Raji (cell line): ENCODE measurements around the gene ALAS1.

Source experiments
- POLR2A ChIP-seq: IDR thresholded peaks from 2 replicates; pipeline ENCODE4 v1.6.1; 2011; ENCODE audit warnings: low read depth, low read length, control low read depth; ENCODE audit not compliant: insufficient read depth

ALAS1 gene

GRCh38 chr3:52191663-52192062, 6.3 kb upstream of the ALAS1 start:
- TF ChIP-seq POLR2A = no peak

- TF ChIP-seq POLR2A = no peak
These were observed 4.9 kb upstream of the ALAS1 start for GRCh38 chr3:52193065-52193464.

GRCh38 chr3:52194485-52195290, 3.3 kb upstream of the ALAS1 start:
- no peak for TF ChIP-seq POLR2A

DNA sequence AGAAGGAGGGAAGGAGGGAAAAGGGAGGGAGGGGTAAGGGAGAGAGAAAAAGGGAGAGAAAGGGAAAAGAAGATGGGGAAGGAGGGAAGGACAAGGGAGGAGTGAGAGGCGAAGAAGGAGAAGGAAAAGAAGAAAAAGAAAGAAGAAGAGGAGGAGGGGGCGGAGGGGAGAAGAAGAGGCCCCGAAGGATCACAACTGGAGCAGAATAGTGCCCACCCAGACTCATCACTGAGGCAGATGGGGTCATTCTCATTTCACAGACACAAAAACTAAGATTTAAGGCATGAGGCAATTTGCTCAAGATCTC, 2.7 kb upstream of the ALAS1 start:
- TF ChIP-seq POLR2A = no peak

DNA sequence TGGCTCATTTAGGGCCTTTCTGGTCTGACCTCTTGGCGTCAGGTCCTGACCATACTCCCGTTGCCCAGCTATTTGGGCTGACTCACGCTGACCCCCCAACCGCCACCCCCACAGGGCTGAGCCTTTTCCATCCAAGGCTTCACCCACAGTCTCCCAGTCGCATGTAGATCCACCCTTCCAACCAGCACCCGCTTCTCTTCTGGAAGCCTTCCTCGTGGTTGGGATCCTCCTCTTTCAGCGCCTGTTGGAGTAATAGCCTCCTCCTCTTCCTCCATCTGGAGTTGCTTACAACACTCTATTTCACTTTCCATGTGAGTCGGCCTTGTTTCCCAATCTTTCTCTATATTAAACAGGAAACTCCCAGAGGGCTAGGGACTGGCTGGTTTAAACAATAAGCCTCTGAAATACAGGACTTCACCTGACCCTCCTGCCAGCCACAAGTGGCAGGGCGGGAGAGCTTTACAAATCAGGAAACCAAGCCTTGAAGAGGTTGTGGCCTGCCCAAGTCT, 2.1 kb upstream of the ALAS1 start:
- TF ChIP-seq POLR2A = no peak

GRCh38 chr3:52196977-52197376, 983 bp upstream of the ALAS1 start:
- TF ChIP-seq POLR2A = no peak

DNA sequence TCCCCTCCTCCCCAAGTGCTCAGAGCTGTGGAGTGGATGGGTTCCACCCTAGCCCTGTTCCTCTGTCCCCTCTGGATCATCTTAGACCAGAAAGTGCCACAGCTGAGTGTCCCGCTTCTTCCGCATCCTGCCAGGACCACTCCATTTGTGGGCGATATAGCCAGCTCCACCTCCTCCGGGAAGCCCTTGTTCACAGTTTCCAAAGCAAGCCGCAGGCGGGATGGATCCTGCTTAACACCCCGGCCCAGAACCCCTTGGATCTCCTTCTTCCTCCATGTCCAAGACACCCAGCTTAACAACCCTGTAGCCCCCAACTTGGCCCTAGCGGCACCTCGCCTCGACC, 490 bp upstream of the ALAS1 start:
- no peak for TF ChIP-seq POLR2A

DNA sequence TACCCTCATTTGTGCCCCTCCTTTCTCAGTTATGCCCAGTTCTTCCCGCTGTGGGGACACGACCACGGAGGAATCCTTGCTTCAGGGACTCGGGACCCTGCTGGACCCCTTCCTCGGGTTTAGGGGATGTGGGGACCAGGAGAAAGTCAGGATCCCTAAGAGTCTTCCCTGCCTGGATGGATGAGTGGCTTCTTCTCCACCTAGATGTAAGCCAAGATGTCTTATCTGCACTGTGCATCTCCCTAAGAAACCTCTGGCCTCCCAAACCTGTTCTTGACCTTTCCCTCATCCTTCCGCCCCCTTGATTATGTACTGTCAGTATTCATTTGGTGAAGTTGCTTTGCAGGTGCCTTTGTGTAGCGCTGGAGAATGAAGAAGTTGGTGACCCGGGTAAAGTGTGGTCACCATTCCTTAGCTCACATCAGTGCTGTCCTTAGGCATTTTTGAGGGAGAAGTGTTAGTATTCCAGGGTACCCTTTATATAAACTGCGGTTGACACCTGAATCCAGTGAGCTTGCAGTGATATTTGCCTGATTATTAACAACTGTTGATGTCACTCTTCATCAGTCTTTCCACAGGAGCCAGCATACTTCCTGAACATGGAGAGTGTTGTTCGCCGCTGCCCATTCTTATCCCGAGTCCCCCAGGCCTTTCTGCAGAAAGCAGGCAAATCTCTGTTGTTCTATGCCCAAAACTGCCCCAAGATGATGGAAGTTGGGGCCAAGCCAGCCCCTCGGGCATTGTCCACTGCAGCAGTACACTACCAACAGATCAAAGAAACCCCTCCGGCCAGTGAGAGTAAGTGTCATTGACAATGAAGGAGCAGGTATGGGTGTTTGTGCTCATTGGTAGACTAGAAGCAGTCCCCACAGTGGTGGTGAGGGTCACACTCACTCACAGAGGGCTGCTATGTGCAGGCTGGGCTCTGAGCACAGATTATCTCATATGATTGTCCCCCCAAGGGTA, 966 bp downstream of the ALAS1 start:
- no peak for TF ChIP-seq POLR2A

DNA sequence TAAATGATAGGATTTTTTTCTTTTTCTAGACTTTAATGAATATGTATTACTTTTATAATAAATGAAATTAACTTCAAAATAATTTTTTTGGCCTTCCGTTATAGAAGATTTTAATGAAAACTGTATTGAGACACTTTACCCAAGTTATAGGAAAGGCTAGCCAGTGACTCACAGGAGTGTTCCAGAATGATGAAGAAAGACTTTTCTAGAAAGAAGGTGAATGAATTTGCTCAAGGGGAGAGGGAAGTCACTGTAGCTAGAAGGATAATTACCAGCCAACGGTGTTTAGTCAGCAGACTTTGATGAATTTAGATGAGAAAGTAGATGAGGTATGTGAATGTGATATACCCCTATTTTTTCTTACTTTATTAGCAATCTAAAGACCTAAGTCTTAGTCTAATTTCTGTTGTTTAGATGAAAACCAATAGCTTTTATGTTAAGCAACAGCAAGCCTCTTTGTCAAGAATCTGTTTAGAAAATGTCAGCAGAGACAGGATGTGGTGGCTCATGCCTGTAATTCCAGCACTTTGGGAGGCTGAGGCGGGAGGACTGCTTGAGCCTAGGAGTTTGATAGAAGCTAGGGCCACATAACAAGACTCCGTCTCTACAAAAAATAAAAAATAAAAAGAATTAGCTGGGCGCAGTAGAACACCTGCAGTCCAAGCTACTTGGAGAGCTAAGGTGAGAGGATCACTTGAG, 3.2 kb downstream of the ALAS1 start:
- TF ChIP-seq POLR2A = no peak

DNA sequence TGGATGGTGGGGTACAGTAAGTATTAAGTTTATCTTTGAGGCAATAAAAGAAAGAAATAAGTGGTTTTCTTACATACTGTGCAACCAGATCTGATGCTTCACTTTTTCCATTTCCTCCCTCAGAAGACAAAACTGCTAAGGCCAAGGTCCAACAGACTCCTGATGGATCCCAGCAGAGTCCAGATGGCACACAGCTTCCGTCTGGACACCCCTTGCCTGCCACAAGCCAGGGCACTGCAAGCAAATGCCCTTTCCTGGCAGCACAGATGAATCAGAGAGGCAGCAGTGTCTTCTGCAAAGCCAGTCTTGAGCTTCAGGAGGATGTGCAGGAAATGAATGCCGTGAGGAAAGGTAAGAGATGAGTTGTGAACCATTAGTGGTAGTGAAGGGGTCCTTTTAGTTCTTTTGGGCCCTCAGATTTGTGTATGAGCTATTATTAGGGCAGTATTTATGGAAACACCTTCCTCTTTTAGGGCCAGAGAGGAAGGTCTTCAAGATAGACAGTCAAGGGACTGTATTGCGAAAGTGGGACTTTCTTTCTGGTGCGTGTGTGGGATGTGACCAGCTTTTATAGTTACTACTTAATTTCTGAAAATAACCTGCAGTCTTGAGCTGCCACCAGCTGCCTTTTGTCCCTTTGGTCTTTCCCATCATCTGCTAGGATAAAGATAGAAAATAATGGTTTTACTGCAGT, 4.6 kb downstream of the ALAS1 start:
- TF ChIP-seq POLR2A = no peak

GRCh38 chr3:52203701-52204100, 5.7 kb downstream of the ALAS1 start:
- no peak for TF ChIP-seq POLR2A

DNA sequence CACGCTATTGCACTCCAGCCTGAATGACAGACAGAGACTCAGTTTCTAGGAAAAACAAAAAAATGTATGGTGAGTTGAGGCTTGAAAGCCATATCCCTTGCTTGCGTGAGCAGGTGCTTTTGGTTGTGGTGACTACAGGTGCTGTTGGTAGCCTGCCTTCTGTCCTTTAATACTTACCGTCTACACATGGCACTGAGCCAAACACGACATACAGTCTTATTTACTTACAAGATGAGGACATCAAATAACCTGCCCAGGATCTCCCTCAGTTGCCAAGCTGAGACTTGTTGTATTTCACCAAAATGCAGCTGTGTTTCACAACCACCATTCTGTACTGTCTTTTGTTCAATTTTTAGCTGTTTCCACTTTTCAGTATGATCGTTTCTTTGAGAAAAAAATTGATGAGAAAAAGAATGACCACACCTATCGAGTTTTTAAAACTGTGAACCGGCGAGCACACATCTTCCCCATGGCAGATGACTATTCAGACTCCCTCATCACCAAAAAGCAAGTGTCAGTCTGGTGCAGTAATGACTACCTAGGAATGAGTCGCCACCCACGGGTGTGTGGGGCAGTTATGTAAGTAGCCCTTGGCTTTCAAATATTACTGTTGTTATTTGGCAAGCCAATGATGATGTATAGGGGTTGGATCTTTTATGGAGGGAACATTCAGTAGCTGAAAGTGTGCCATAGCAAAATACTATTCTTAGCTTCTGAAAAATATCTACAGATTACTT, 6.5 kb downstream of the ALAS1 start:
- TF ChIP-seq POLR2A = no peak

DNA sequence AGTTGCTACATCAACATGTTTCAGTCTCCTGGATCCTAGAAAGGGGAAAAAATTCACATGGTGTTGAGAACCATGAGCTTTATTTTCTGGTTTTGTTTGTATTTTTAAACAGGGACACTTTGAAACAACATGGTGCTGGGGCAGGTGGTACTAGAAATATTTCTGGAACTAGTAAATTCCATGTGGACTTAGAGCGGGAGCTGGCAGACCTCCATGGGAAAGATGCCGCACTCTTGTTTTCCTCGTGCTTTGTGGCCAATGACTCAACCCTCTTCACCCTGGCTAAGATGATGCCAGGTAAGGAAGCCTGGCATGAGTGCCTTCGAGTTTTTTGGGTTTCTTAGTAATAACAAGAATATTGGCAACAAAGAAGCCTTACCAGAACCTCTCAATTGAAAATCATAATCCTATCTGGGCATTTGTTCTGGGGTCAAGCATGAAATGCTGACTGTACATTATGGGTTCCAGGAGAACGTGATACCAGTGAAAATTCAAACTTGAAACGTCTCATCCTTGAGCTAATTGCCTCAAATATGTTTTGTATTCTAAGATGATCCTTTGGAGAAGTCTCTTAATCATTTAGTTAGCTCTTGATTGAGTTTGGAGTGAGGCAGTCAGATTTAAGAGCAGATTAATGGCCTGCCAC, 7.9 kb downstream of the ALAS1 start:
- TF ChIP-seq POLR2A = no peak

DNA sequence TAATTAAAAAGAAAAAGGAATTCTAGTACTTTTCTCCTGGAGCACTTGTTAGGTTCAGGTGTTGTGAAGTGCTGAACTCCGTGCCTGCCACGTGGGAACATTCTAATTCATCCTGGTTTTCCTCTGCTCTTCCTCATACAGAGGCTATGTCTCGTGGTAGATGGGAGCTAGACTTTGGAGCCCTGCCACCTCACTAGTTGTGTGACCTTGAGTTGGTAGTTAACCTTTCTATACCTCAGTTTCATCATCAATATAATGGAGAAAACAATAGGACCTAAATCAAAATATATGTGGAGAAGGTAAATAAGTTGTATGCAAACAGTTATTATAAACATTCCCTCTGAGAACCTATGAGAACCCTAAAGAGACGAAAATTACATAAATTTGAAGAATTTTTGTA, 10.6 kb downstream of the ALAS1 start:
- TF ChIP-seq POLR2A = no peak
